GM18858 (cell line): ENCODE measurements around the gene LIG3.
"Not testable (repeated sequence)": the region's sequence is repeated elsewhere in the genome, so short reads cannot be mapped to it uniquely, and the experiment has no call there.

ENCODE experiments used
- ATAC-seq: cut with Tn5 transposase; IDR thresholded peaks from one replicate; pipeline ENCODE4 v1.9.1; 2021; ENCODE audit not compliant: unreplicated experiment

Gene LIG3

GRCh38 chr17:34980353-34980680 is at the start of gene LIG3:
TSS of gene LIG3 (plus strand) at chr17:34980512. CDS start at chr17:34983006, 2,494 bp downstream.
- peak; percentile 72 for ATAC-seq

GRCh38 chr17:34950780-34951179 is 29.5 kb upstream of the LIG3 start:
- not testable (repeated sequence) for ATAC-seq

- no peak for ATAC-seq
Measured at GRCh38 chr17:34958438-34958837, 21.9 kb upstream of the LIG3 start.

DNA sequence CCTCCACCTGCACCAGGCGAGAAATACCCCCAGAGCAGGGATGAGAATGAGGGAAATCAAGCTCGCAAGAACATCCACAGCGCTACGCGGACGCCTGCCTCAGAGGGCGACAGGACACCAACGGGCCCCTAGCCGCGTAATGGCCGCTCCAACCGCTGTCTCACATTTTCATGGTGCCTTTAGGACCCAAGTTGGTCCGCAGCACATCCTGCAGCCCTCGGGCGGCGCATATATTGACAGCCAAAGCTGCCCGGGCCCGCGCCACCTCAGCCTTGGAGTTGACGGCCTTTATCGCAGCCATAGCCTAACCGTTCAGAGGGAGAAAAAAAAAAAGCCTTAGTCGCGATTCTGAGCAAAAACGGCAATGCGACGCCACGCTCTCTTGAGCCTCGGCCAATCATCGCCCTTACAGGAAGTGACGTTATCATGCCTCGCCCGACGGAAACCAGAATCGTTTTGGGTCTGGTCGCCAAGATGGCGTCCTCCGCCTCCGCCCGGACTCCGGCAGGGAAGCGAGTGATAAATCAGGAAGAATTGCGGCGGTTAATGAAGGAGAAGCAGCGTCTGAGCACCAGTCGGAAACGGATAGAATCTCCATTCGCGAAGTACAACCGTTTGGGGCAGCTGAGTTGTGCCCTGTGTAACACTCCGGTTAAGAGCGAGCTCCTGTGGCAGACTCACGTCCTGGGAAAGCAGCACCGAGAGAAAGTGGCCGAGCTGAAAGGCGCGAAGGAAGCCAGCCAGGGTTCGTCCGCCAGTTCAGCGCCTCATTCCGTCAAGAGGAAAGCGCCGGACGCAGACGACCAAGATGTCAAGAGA is 19.0 kb upstream of the LIG3 start, which contains the start of the genes CCT6B and ZNF830:
CCT6B (minus strand) TSS at position 368 of the 819 bp plus-strand sequence; CDS start at position 301, 67 bp downstream.
ZNF830 (plus strand) TSS at position 448 of the 819 bp plus-strand sequence; CDS start at position 475, 27 bp downstream.
- ATAC-seq: peak; percentile 74

- no peak for ATAC-seq
Measured at GRCh38 chr17:34974179-34974578, 6.1 kb upstream of the LIG3 start.

DNA sequence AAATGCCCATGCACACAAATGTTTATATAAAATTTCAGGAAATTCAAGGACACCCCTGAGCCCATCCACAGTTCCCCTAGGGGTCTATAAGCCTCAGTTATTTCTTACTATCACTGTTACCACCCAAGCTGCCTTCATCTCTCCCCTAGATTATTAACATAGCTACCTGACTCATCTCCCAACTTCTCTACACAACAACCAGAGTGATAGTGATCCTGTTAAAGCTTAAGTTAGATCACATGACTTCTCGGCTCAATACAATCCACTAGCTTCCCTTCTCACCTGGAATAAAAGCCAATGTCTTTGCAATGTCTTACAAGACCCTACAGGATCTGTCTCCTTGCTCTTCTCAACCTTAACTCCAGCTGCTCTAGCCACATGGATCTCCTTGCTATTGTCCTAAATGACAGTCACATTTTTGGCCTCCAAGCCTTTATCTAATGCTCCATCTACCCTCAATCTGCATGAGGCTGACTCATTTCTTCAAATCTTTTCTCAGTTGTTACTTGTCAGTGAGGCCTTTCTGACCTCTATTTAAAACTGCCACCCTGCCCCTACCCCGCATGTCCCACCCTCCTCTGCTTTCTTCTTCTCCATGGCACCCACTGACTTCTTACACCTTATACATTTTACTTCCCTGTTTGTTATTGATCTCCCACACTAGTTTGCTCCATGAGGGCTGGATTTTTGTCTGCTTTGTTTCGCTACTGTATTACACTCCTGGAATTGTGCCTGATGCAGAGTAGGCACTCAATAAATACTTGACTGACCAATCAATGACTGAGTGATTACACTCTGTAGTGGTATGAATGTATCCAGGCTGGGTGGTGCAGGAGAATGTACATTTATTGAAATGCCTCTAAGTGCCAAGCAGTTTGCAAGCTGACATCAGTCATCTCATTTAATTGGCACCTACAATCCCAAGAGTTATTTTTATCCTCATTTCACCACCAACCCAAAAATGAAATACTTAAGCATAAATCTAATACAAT is 5.2 kb upstream of the LIG3 start:
- no peak for ATAC-seq

GRCh38 chr17:34979153-34979552 is 1.2 kb upstream of the LIG3 start:
- no peak for ATAC-seq

DNA sequence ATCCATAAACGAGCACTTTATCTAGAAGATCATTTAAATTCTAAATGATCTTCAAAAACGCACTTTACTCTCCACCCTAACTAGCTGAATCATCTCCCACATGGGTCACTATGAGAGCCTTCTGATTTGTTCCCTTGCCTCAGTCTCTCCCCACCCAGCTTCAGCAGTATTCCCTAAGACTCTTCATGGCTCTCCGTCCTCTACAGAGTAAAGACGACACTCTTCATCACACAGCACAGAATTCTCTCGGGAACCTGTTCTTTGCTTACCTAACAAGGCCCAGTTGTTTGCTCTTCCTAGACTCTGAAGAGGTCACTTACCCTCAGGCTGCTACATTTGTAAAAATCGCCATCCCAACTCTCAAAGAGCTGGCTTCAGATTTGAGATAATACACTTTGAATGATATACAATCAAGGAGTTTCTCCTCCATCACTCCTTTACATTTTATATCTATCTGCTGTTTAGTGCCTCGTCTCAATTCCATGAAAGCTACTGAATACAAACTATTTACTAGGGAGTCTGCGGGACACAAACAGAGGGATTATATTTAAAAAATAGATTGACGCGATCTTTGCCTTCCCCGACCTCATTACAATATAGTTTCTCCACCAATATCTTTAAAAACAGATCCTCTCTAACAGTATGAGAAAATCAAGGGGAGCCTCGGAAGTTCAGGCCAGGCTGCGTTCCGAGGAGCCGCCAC is 511 bp upstream of the LIG3 start:
- no peak for ATAC-seq

- ATAC-seq: peak; percentile 42
Measured at GRCh38 chr17:34980681-34981537, 597 bp downstream of the LIG3 start.

DNA sequence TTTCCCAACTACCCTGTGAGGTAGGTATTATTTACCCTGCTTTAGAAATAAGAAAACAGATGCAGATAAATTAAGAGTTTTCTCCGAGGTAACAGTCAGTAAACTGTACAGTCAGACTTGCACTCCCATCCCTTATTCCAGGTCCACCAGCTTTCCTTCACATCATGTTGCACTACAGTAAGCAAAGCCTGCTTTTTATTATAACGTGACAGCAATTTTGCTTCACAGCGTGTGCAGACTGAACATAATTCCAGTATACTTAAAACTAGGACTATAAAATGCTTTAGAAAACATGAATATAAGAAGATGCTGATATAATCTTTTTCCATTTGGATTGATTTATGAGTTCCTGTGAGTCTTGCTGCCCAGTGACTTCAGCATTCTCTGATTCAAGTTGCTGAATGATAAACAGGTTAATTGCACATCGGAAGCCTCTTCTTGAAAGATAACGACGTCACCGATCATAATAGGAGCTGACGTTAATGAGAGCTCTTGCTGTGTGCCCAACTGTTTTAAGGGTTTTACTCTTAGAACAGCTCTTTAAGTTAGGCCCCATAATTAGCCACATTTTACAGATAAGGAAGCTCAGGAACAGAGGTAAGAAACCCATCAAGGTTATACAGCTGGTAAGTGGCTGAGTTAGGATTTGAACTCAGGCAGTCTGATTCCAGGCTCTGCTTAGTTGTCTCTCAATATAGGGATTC is 1.4 kb downstream of the LIG3 start:
- ATAC-seq: no peak

DNA sequence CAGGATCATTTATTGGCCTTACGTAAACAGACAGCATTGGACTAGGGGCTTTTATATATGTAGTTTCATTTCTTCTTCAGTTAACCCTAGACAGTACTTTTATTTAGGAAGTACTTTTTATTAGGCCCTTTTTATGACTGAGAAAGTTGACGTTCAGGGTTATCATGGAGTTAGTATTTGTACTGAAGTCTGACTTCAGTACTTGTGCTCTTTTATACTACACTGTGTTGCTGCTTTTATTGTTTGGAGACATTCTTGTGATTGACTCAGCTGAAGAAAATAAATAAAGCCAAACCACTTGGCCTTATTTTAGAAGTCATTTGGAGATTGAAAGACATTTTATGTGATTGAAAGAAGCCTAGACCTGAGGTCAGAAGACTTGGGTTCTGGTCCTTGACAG is 6.9 kb downstream of the LIG3 start:
- ATAC-seq: no peak

- no peak for ATAC-seq
Measured at GRCh38 chr17:34988644-34989043, 8.3 kb downstream of the LIG3 start.

GRCh38 chr17:34989473-34989872 is 9.2 kb downstream of the LIG3 start:
- no peak for ATAC-seq

DNA sequence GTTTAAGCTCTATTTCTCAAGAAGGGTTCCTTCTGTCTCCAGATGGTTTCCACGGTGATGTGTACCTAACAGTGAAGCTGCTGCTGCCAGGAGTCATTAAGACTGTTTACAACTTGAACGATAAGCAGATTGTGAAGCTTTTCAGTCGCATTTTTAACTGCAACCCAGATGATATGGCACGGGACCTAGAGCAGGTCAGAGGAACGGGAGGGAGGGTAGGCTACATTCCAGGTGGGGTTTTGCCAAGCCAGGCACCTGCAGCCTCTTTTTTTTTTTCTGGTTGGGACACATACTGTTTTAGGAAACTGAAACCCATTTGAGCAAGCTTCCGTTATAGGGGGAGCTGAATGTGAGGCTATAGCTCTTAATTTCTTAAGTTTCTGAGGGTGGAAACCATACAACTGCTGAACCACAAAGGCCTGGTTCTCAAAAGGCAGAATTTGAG is 10.6 kb downstream of the LIG3 start:
- ATAC-seq: no peak

- no peak for ATAC-seq
Measured at GRCh38 chr17:34991606-34992005, 11.3 kb downstream of the LIG3 start.

- ATAC-seq: no peak
Measured at GRCh38 chr17:34993031-34993430, 12.7 kb downstream of the LIG3 start.

DNA sequence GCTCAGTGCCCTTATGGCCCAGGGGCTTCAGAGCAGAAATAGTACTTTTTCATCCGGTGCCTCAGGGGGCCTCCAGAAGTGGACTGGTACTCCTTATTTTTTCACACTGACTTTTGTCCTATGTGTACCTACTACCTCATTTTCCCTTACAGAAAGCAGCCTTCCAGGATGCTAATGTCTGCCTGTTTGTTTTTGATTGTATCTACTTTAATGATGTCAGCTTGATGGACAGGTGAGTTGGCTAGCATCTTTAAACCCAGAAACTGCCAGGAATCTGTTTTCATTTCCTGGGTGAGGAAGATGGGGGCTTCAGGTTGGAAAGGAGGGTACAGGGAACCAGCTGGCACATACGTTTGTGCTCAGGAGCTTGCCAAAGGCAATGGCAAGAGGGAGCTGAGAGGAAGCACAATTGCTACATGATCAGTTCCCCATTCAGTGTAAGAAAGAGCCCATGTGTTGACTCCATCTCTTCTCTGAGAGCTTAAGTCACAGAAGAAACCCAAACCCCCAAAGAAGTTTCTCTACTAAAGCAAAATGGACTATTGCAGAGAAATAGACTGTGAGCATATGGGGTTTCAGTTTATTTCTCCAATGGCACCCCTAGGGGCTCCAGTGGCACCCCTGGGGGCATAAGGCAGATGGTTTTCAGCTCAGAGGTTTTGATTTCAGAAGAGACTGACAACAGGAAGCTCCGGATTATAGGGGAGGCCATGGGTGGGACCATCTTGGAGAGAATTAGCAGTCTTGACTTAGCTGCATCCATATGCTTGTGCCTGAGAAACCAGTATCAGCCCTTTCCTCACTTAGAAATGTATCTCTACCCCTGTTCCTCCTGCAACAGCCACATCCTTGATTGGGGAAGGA is 16.3 kb downstream of the LIG3 start:
- ATAC-seq: no peak

DNA sequence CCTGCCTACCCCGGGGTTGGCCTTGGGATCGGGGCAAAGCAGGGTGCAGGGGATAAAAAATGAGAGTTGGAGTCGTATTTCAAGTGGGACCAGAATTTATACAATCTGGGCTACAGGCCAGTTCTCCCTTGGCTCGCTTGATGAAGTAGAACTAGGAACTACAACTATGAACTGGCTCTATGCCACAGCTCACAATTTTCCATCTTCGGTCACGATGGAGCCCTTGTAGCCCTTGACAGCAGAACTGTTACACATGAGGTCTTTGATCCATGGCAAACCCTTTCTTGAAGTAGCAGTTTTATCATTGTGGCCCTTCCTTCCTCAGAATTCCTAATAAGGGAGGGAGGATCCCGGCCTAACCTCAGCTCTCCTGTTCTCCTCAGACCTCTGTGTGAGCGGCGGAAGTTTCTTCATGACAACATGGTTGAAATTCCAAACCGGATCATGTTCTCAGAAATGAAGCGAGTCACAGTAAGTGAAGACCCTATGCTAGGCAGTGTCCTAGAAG is 17.1 kb downstream of the LIG3 start:
- no peak for ATAC-seq
